GM10266 (cell line): ENCODE results near the gene RRP1.

Experiments used
- DNase-seq: peaks from one replicate; pipeline ENCODE4 v3.0.0; 2012; ENCODE audit errors: extremely low spot score
- TF ChIP-seq, protein P1 (sequence below): IDR thresholded peaks from 2 replicates; pipeline ENCODE4 v1.5.1; 2012; ENCODE audit warnings: mild to moderate bottlenecking, low read depth; ENCODE audit not compliant: control insufficient read depth, insufficient read depth; ENCODE audit errors: missing control alignments

Gene RRP1

DNA sequence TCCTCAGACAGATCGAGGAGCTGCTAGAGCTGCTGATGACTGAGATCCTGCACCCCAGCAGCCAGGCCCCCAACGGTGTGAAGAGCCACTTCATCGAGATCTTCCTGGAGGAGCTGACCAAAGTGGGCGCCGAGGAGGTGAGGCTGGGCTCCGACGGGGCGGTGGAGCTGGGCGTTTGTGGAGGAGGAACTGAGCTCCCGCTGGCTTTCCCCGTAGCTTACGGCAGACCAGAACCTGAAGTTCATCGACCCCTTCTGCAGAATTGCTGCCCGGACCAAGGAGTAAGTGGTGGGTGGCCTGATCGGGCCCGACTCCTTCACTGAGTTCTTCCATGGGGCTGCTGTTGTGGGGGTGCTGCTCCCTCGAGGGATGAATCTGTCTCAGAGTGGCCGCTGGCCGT, 8.0 kb downstream of the RRP1 start:
- no peak for DNase-seq
- TF ChIP-seq, protein P1, sequence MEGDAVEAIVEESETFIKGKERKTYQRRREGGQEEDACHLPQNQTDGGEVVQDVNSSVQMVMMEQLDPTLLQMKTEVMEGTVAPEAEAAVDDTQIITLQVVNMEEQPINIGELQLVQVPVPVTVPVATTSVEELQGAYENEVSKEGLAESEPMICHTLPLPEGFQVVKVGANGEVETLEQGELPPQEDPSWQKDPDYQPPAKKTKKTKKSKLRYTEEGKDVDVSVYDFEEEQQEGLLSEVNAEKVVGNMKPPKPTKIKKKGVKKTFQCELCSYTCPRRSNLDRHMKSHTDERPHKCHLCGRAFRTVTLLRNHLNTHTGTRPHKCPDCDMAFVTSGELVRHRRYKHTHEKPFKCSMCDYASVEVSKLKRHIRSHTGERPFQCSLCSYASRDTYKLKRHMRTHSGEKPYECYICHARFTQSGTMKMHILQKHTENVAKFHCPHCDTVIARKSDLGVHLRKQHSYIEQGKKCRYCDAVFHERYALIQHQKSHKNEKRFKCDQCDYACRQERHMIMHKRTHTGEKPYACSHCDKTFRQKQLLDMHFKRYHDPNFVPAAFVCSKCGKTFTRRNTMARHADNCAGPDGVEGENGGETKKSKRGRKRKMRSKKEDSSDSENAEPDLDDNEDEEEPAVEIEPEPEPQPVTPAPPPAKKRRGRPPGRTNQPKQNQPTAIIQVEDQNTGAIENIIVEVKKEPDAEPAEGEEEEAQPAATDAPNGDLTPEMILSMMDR, result no peak

DNA sequence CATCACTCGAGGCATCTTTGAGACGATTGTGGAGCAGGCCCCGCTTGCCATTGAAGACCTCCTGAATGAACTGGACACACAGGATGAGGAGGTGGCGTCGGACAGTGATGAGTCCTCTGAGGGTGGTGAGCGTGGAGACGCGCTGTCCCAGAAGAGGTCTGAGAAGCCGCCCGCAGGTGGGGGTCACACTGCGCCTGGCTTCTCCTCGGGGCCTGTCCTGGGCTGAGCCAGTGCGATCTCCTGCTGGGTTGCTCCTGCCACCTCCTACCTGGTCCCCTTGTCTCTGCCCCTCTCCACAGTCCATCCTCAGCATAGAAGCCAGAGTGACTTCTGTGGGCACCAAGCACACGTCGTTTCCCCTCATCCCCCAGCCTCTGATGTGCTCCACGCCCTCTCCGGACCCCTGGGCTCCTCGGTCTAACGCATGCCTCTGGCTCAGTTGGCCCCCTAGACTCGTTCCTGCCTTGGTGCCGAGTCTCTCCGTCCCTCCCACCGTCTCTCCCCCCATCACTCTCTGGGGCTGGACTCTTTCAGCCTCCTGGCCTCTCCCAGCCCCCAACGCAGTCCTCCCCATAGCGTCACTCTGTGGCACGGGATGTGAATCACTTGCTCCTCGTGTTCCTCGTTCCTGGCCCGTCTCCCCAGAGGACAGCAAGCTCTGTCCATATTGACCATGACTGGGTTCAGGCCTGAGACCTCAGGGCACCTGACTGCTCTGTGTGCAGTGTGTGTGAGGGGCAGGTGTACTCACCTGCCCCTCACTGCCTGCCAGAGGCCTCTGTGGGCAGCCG, 8.7 kb downstream of the RRP1 start:
- TF ChIP-seq, protein P1, result no peak
- no peak for DNase-seq

DNA sequence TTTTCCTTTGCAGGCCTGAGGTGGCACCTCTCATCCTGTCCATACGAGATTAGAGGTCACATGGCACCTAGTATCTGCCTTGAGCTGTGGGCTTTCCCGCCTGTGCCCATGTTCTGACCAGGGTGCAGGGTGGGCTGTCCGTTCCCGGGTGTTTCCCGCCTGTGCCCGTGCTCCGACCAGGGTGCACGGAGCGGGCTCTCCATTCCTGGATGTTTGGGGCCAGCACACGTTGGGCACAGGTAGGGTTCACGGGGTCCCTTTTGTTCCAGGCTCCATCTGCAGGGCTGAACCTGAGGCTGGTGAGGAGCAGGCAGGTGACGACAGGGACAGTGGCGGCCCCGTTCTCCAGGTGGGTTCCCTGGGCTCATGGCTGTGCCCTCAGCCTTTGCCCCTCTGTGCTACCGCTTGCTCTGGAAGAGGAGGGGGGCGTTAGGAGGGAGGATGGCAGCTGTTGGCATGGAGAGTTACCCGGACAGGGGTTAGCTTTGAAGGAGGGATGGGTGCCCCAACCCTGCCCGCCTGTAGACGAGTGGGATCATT, 10.0 kb downstream of the RRP1 start:
- DNase-seq, result no peak
- TF ChIP-seq, protein P1, result no peak

DNA sequence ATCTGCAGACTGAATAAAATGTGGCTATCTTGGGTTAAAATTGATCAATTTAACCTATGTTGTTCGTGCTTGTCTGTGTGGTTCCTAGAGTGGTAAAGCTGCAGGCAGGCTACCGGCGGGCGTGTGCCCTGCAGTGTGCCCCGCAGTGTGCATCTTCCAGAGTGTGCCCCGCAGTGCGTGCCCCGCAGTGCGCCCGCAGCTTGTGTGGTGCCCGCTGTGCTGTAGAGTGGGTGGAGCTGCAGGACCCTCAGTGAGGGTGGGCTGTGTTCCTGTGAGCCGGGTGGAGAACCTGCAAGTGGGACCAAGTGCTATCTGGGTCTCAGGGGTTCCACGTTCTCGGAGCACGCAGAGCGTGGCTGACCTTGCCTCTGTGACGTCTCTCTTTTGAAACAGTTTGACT, 10.7 kb downstream of the RRP1 start:
- no peak for DNase-seq
- TF ChIP-seq, protein P1, result no peak

DNA sequence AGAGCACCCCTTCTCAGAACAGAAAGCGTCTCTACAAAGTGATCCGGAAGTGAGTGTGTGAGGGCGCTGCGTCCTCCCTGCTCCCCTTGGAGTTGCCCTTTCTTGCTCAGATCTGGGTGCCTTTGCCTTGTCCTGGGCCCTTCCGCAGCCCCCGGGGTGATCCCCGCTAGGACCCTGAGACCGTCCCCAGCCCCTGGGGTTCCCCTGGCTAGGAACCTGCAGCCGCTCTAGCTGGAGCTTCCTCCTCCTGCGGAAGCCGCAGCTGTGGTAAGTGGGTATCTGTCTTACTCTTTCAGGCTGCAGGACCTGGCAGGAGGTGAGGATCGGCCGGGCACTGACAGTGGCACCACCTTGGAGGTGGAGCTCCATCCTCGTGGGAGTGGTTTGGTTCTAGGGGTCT, 11.2 kb downstream of the RRP1 start:
- TF ChIP-seq, protein P1, result no peak
- no peak for DNase-seq

DNA sequence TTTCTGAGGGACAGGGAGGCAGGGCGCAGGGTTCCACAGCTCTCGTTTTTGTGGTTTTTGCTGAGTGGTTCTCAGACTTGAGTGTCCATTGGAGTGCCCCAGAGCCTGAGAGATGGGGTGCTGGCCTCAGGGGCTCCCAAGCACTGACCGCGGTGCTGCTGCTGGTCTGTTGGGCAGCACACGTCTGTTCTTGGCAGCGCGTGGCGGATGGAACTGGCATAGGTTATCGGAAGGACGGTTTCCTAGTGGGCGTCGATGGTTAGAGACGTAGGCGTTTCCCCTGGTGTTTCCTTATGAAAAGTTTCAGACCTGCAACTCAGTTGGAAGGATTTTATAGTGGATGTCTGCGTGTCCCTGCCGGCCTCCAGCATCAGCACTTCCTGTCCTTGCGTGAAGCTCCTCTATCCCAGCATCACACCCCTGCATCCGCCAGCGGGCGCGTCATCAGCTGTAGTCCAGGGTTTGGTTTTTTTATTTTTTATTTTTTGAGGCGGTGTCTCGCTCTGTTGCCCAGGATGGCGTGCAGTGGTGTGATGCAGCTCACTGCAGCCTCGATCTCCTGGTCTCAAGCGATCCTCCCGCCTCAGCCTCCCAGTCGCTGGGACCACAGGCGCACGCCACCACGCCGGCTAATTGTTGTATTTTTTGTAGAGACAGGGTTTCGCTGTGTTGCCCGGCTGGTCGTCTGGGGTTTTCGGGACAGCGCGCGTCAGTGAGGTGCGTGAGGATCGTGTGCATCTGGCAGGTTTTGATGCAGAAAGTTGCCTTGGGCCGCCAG, 11.8 kb downstream of the RRP1 start:
- DNase-seq, result no peak

More for the DNA sequence above, 11.8 kb downstream of the RRP1 start:
- TF ChIP-seq, protein P1, result no peak
